Stimulated activated CD8-positive, alpha-beta memory T cell treated with anti-CD3 and anti-CD28 coated beads, Interleukin-12 subunit alpha, Interleukin-12 subunit beta, amount 100 ng/mL, for 24 hours (primary cell): ENCODE data around the gene EGFL7.

ENCODE experiments used
- DNase-seq: peaks from one replicate; pipeline ENCODE4 v3.0.0-alpha.2; 2020; ENCODE audit errors: extremely low read depth

EGFL7 gene

DNA sequence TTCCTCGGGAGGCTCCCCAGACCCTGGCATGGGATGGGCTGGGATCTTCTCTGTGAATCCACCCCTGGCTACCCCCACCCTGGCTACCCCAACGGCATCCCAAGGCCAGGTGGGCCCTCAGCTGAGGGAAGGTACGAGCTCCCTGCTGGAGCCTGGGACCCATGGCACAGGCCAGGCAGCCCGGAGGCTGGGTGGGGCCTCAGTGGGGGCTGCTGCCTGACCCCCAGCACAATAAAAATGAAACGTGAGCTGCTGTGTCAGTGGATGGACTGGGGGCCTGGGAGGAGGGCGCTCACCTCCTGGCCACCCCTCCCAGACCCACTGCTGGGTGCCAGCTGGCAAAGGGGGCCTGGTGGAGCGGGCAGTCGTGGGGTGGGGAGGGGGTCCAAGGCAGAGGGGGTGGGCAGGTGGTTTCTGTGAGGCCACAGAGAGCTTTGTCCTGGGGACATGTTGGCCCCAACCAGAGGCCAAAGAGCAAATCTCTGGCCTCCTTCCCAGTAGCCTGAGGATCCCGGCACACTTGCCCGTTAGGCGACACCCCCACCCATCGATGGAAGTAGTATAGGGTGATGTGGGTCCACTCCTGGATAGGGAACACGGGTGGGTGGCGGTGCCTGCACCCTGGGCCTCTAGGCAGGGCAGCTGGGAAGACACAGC lies 9.8 kb downstream of the EGFL7 start:
- no peak for DNase-seq

DNA sequence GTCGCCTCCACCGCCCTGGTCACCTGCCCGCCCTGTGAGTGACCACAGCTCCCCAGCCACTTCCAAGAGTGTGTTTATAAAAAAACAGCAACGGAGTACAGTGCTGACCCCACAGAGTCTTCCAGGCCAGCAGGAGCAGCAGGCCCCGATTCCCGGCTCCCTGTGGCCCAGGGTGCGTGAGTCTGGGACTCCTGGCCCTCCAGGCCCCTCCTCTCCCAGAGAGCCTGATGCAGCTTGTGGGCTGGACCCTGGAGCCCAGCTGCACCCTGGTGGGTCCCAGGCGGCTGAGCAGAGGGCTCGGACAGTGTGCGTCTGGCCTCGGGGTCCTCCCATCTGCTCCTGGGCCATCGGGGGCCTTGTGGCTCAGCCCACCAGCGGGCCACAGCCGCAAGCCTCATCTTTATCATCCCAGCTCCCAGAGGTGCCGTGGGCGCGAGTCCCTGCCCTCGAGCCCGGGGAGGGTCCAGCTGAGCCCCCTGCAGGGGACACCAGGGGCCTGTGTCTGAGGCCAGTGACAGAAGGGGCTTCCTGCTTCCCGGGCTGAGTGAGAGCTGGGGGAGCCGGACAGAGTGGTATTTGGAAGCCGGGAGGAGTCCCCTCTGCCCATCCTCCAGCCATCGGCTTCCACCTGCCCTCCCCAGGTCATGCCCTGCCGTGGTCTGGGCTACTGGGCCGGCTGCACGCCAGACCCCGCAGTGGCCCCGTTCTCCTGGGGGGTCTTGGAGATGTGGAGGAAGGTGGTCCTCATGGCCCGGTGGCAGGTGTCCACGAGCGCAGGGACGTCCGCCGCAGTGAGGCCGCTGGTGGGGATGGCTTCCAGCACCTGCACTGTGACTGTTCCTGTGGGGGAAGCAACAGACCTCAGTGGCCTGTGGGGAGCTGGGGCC lies 10.6 kb downstream of the EGFL7 start:
- no peak for DNase-seq

DNA sequence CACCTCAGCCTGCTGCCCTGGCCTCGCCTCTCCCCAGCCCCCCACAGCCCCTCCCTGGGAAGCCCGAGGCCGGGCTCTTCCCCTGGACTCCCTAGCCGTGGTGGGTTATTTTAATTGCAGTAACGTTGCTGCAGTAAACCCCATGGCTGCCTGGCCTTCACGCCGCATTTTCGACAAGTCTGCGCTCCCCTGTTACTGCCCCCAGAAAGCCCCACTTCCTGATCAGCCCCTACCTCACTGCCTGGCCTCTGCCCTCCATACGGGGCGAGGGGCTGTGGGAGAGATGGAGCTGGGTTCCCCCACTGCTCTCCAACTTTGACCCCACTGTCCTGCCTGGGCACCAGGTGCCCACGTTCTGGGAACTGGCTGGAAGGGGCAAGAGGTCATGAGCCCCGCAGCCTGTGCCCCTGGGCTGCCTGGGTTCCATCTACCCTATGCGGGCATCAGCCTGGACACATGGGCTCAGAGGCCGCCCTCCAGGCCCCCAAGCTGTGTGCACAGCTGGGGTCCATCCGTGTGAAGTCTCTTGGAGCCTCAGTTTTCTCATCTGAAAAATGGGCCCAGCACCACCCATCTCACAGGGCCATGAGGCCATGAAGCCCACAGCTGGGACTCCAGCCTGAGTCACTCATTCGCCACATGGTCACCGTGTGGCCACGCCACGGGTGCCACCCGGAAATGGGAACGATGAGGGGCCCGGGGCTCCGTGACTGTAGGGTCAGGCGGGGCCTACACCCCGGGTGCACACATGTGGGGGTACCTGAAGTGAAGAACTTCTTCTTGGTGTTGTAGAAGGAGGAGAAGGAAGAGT lies 11.5 kb downstream of the EGFL7 start:
- DNase-seq: no peak

DNA sequence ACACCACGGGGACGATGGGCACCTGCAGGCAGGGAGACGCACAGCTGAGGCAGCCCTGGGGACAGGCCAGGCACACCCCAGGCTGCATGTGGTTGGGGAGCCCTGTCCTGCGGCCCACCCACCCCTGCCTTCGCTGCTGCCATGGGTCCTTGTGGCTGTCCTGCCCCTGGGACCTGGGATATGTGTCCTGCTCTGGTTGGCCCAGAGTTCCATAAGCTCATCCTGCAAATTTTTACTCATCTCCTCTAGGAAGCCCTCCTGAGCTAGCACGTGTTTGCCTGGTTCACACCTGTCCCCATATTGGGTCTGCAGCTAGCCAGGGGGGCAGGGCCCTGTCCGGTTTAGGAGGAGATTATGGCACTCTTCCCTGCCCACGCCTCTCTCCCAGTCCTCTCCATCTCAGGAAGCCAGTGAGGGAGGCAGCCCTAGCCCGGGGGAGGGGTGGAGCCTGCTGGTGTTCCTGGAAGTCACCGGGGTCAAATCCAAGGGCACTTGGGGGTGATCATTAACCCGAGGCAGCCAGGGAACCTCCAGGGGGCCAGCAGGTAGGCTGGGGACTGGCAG lies 12.2 kb downstream of the EGFL7 start:
- no peak for DNase-seq

DNA sequence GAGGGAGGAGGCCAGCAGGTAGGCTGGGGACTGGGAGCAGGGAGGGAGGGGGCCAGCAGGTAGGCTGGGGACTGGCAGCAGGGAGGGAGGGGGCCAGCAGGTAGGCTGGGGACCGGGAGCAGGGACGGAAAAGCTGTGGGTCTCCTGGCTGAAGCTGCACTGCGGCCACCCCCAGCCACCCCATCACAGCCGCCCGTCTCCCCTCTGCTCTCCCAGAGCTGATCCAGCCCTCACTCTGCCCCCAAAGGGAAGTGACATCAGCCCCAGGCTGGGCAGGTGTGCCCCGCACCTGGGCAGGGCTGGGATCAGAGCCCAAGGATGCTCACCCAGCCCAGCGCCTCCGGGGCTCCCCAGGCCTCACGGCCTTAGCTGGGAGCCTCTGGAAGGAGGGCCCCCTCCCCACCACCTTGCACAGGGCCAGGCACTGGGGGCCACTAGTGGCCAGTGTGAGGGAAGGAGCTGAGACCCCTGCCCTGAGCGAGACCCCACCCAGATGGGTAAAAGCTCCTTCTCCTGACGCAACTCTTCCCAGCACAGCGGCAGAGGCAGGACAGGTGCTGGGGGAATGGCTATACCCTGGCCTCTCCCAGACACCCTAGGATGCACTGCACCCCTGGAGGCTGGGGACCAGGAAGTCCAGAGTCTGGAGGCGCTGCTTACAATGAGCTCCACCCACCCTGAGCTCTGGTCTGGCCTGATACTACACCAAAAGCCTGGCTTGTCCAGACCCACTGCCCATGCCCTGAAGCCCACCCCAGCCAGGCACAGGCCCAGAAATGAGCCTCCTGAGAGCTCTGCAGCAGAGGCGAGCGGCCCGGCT lies 13.0 kb downstream of the EGFL7 start:
- DNase-seq: no peak

DNA sequence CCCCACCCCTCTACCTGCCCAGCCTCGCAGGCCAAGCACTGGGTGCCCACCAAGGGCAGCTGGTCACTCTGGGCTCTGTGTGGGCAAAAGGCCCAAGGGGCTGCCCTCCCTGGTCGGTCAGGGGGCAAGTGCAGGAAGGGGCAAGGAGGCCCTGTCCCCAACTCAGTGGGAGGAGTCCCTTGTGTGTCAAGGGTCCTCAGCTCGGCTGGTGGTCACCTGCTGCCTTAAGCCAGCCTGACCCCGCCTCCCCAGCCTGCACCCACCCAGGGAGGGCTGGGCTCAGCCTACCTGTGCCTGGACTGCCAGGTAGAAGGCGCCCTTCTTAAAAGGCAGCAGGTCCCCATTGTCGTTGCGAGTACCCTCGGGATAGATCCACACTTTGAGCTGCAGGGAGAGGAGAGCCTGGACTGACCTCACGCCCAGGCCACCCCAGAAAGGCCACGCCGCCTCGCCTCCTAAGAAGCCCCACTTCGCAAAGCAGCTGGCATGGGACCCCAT lies 13.6 kb downstream of the EGFL7 start:
- no peak for DNase-seq

DNA sequence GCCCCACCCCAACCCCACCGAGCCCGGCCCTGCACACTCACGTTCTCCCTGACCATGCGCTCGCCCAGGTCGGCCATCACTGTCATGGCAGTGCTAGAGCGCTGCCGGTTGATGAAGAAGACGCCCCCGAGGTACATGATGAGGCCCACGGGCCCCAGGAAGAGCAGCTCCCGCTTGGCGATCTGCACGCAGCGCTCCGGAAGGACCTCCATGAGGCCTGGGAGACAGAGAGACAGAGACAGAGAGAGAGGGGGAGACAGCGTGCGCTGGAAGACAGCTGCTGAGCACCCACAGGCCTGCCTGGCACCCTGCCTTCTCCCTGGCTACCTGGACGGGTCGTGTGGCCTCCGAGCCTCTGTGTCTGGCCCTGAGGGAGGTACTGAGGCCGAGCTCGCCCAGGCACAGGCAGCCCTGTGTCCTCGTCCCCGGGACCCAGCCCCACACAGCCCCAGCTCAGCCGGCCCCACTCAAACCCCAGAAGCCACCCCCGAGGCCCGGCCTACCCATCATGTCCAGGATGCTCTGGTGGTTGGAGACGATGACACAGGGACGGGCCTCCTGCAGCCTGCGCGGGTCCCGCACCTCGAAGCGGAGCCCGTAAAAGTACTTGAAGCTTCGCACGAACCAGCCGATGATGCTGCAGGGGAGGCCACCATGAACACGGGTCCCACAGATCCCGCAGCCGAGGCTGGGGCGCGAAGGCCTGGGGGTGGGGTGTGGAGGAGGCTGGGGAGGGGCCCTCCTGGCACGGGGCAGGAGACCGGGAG lies 14.4 kb downstream of the EGFL7 start:
- DNase-seq: no peak

DNA sequence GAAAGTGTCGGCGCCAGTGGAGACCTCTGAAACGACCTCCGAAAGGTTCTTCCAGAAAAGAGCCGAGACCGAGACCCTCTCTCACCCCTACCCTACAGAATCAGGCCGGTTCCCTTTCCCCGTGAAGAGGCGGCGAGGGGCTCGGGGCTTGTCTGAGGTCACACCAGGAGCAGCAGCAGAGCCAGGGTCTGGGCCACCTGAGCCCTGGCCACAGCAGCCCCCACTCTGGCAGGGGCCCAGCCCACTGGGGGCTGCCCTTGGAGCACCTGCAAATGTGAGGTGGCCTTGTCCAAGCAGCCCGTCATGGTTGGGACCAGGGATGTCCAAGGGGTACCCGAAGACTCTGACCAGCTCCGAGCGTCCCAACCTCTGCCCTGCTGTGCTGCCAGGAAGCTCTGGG lies 15.3 kb downstream of the EGFL7 start:
- DNase-seq: no peak

DNA sequence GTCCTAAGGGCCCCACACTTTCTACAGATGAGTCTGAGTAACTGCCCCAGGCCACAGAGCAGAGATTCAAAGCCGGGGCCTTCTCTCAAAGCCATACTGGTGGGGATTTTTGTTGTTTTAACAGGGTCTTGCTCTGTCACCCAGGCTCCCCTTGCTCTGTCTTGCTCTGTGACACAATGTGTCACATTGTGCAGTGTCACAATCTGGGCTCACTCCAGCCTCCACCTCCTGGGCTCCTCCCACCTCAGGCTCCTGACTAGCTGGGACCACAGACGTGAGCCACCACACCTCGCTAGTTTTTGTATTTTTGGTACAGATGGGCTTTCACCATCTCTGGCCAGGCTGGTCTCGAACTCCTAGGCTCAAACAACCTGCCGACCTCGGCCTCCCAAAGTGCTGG lies 15.9 kb downstream of the EGFL7 start:
- DNase-seq: no peak

DNA sequence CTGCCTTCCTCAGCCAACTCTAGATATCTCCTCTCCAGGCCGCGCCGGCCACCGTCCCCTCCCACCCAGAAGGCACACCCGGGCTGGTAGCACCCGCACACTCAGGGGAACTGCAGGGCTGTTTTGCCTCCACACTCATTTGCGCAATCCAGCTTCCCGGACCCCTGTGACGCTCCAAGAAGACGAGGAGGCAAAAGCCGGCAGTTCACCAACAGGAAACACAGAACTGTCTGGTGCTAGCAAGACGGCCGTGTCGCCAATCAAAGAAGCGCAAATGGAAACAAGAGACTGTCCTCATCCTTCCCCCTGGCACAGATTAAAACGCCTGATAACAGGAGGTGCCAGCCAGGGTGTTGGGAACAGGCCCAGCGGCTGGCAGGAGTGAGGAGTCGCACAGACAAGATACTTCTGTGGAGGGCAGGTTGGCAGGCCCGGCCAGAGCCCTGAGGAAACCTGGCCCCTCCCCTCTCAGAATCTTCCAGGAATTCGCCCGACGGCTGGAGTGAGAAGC lies 16.8 kb downstream of the EGFL7 start:
- no peak for DNase-seq

DNA sequence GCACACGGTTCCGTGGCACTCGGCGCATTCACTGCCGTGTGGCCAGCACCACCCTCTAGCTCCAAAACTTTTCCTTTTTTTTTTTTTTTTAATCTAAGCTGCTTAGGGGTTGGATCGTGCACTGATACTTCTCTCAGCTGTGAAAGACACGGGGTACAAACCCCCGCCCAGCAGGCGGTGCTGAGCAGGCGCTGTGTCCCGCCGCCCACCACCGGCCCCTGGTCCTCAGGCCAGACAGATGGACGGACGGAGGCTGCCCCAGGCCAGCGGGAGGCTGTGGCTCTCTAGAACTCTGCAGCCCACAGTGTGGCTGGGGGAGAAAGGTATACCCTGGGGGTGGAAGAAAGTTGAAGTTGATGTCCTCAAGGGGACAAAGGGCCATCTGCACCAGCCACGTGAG lies 18.3 kb downstream of the EGFL7 start:
- DNase-seq: no peak

DNA sequence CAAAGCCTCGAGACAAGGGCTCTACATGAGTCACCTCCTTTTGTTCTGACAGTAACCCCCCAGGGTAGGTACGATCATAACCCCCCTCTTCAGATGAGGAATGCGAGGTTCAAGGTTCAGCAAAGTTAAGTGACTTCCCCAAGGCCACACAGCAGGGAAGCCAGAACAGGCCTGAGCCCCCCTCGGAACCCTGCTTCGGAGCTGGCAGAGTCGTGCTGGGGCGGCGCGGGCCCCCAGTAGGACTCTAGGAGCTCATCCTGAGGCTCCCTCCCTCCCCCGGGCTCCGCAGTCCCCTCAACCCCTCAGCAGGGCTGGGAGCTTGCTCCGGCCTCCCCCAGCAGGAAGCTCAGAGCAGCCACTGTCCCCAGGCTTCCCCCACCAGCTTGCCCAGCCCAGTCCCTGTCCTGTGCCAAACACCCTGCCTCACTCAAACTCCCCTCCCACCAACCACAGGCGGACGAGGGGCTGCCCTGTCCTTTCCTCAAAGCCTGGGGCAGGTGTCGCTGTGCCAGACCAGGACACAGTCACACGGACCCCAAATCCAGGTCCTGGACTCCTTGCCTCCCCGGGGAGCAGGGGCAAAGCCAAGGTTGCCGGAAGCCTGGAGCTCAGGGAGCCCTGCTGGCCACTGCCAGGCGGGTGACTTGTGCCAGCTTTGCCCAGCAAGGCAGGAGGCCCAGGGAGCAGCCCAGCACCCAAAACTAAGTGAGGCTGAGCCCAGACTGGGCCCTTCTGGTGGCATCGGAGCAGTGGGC lies 19.4 kb downstream of the EGFL7 start:
- DNase-seq: no peak

DNA sequence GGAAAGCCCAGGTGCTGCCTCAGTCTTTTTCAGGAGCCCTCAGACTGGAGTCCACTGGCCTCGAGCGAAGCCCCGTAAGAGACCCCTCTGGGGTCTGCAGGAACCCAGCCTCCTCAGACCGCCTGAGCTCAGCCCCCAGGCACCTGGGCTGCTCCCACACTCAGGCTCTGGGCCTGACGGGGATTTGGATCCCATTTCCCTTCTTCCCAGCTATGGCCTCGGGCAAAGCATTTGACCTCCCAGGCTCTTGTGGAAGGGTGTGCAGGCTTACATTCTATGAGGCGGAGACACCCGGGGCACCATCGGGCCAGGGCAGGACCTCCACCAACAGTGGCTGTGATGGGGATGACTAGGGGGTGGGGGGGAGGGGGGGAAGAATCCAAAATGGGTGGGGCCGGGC lies 20.0 kb downstream of the EGFL7 start:
- no peak for DNase-seq

DNA sequence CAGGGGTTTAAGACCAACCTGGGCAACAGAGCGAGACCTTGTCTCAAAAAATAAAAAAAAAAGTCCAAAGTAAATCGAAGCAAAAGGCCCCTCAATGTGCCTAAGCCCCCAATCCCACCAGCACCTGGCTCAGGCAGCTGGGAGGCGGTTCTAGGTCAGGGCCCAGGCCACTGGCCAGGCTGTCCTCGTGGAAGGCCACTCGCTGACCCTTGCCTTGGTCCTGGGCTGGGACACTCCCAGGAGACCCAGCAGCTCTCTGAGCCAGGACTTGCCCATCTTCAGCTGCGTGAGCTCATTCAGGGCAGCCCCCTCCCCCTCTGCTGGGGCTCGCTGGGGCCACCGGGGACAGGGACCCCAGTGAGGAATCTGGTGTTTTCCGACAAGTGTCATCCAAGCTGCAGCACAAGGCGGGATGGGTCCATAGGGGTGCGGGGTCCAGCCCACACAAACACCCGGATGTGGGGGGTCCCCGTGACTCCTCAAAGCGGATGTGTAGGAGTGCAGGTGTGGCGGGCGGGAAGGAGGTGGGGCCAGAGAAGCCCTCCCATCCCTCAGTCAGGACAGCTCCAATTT lies 20.5 kb downstream of the EGFL7 start:
- no peak for DNase-seq

DNA sequence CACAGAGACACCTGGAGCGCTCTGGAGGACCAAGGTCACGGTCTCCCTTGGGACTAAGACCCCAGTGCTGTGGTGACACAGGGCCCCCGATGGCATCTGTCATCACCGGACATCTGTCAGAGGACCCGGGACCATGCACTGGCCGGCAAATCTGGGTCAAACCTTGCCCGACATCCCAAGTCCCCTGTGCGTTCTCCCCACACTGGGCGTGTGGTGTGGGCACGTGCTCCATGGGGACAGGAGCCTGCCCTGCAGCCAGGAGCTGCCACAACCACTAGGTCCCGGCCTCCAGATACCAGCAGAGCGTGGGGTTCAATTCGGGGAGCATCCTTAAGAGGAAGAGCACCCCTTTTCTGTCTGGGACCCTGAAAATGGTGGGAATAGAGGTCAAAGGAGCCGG lies 21.0 kb downstream of the EGFL7 start:
- no peak for DNase-seq

DNA sequence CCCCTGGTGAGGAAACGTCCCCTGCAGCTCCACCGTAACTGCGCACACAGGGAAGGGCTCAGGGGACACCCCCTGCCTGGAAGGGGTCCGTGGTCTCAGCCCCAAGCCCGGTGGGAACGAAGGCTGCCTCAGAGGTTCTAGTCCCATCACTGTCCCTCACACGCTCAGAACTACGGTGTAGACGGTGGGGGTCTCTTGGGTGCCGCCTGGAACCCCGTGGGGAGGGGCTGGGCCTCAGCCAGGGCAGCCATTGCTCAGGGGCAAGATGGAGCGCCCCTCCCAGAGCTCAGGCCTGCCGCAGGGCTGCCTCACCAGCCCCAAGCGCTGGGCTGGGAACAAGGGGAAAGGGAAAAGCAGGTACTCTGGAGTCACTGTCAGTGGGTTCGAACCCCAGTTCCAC lies 21.6 kb downstream of the EGFL7 start:
- no peak for DNase-seq

DNA sequence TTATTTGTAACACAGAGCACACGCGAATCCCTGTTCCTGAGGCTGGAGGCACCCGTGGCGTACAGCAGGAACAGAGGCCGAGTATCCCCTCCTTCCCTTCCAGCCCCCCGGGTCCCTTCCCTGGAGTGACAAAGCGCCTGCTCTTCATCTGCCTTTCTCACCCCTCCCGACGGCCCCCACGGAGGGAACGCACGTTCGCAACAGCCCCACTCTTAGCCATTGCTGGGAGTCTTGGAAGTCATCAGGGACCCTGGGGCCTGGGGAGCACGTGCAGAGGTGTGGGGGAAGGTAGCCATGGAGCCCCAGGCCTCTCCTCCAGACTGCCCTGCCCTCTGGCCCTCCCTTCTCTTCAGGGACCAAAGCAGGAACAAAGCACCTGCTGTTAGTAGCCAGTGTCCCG lies 22.1 kb downstream of the EGFL7 start:
- no peak for DNase-seq

DNA sequence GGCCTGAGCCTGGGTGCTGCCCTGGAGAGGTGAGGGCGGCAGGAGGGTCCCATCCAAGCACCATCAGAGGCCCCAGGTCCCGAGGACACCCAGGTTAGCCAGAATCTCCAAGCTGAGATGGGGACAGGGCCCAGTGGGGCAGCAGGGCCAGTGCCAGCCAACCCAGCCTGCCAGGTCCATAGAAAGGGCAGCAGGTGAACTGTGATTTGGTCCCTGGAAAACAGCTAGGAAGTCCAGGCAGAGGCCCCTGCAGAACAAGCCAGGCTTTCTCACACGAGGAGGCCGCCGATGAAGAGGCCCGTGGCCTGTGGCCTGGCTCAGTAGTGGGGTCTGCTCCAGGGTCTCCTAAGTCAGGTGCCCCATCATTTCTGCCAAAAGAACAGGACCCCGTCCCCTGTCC lies 22.5 kb downstream of the EGFL7 start:
- no peak for DNase-seq
